ENCODE data around the gene ZCCHC7. TPM values are rescaled to one million over a fixed set of nuclear protein-coding genes. Genes with fewer than 3 reads are reported as not detected.

Gene ZCCHC7
- polyA plus RNA-seq, 1 donor from 2014 or later = 10.9 TPM

GRCh38 chr9:37379835-37380234, 259.5 kb downstream of the ZCCHC7 start:
- H4K20me1 ChIP-seq (ENCODE audit: insufficient read depth) = no peaks in the 10 kb centered on the region
- TF ChIP-seq POLR2AphosphoS5 (IDR thresholded peaks at IDR 0.05) (no peak), RAD21 (conservative IDR thresholded peaks at IDR 0.05) (no peak), MXI1 (conservative IDR thresholded peaks at IDR 0.05; ENCODE audit: poor library complexity, severe bottlenecking) (no peak), EP300 (conservative IDR thresholded peaks at IDR 0.05; ENCODE audit: poor library complexity, severe bottlenecking) (no peak)

GRCh38 chr9:37380570-37380969, 260.2 kb downstream of the ZCCHC7 start:
- H4K20me1 ChIP-seq (ENCODE audit: insufficient read depth) = no peaks in the 10 kb centered on the region
- H3K79me2 ChIP-seq (replicated peaks; ENCODE audit: insufficient read depth, low read length) = no peaks in the 10 kb centered on the region
- no peaks in the 10 kb centered on the region for H3K9me2 ChIP-seq (ENCODE audit: insufficient read depth, low read length)
- H2AFZ ChIP-seq (ENCODE audit: low read depth, low read length) = no peak overlapping the region
- no peak overlapping the region for H3K4me3 ChIP-seq (ENCODE audit: low read length)
- no peaks in the 10 kb centered on the region for H3K9me3 ChIP-seq (ENCODE audit: low read length)
- H3K9ac ChIP-seq (ENCODE audit: low read length) = no peak overlapping the region
- H3F3A ChIP-seq (ENCODE audit: insufficient read depth, low read length, poor library complexity, severe bottlenecking) = no peaks in the 10 kb centered on the region
- H3K27ac ChIP-seq (ENCODE audit: low read length) = no peak overlapping the region
- H3K36me3 ChIP-seq (ENCODE audit: insufficient read depth, low read length) = no peaks in the 10 kb centered on the region
- TF ChIP-seq RAD21 (conservative IDR thresholded peaks at IDR 0.05) = no peak
- TF ChIP-seq EZH2 (IDR thresholded peaks at IDR 0.05; ENCODE audit: borderline replicate concordance, insufficient read depth, low read length, poor library complexity, severe bottlenecking) = no peak
- no peak for TF ChIP-seq REST (IDR thresholded peaks at IDR 0.05; ENCODE audit: borderline replicate concordance)
- no peak for TF ChIP-seq TAF1 (IDR thresholded peaks at IDR 0.05; ENCODE audit: low read depth)
- no peak for TF ChIP-seq SMC3 (conservative IDR thresholded peaks at IDR 0.05; ENCODE audit: poor library complexity)
- no peak for TF ChIP-seq MXI1 (conservative IDR thresholded peaks at IDR 0.05; ENCODE audit: poor library complexity, severe bottlenecking)
- TF ChIP-seq EP300 (conservative IDR thresholded peaks at IDR 0.05; ENCODE audit: poor library complexity, severe bottlenecking) = no peak
- no peak for TF ChIP-seq POLR2AphosphoS5 (IDR thresholded peaks at IDR 0.05)
- TF ChIP-seq, protein P1, sequence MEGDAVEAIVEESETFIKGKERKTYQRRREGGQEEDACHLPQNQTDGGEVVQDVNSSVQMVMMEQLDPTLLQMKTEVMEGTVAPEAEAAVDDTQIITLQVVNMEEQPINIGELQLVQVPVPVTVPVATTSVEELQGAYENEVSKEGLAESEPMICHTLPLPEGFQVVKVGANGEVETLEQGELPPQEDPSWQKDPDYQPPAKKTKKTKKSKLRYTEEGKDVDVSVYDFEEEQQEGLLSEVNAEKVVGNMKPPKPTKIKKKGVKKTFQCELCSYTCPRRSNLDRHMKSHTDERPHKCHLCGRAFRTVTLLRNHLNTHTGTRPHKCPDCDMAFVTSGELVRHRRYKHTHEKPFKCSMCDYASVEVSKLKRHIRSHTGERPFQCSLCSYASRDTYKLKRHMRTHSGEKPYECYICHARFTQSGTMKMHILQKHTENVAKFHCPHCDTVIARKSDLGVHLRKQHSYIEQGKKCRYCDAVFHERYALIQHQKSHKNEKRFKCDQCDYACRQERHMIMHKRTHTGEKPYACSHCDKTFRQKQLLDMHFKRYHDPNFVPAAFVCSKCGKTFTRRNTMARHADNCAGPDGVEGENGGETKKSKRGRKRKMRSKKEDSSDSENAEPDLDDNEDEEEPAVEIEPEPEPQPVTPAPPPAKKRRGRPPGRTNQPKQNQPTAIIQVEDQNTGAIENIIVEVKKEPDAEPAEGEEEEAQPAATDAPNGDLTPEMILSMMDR (IDR thresholded peaks at IDR 0.05; ENCODE audit: poor library complexity, severe bottlenecking) = no peak
- no peaks in the 10 kb centered on the region for H3K27me3 ChIP-seq (ENCODE audit: insufficient read depth, low read depth, low read length)
- H3K4me2 ChIP-seq (ENCODE audit: low read length) = no peak overlapping the region

More at GRCh38 chr9:37379835-37380234, 259.5 kb downstream of the ZCCHC7 start:
- Histone ChIP-seq H3K4me2 (ENCODE audit: low read length) (no peak overlapping the region), H3K9ac (ENCODE audit: low read length) (no peak overlapping the region), H2AFZ (ENCODE audit: low read depth, low read length) (no peak overlapping the region), H3K27ac (ENCODE audit: low read length) (no peak overlapping the region), H3K4me3 (ENCODE audit: low read length) (no peak overlapping the region), H3K27me3 (ENCODE audit: insufficient read depth, low read depth, low read length) (no peaks in the 10 kb centered on the region), H3K9me2 (ENCODE audit: insufficient read depth, low read length) (no peaks in the 10 kb centered on the region), H3K9me3 (ENCODE audit: low read length) (no peaks in the 10 kb centered on the region), H3K36me3 (ENCODE audit: insufficient read depth, low read length) (no peaks in the 10 kb centered on the region), H3F3A (ENCODE audit: insufficient read depth, low read length, poor library complexity, severe bottlenecking) (no peaks in the 10 kb centered on the region), H3K79me2 (replicated peaks; ENCODE audit: insufficient read depth, low read length) (no peaks in the 10 kb centered on the region)

All from neural cell (in vitro differentiated cells).